D341Med (cell line): ENCODE results near the gene SZRD1.
A peak's percentile ranks its signal among the peaks of the same experiment; 100 is the strongest.

ENCODE experiments used
- DNase-seq: peaks from one replicate; pipeline ENCODE4 v3.0.0; 2012; ENCODE audit warnings: low spot score

Gene SZRD1

DNA sequence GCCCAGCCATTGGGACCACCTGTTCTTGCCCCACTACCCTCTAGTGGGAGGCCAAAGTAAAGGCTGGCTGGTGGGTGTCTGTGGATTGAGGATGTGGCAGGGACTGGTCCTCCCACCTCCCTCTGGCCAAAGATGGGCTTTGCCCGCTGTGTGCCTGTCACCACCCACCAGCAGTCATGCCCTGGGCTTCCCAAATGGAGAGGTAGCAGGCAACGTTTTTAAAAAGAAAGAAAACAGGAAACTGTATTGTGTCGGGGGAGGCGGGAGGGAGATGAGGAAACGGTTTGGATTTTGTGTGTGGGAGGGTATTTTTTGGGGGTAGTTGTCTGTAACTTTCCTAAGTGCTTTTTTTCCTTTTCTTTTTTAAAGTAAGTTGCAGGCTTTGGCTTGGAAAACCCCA lies 30.1 kb downstream of the SZRD1 start:
- no peak for DNase-seq

DNA sequence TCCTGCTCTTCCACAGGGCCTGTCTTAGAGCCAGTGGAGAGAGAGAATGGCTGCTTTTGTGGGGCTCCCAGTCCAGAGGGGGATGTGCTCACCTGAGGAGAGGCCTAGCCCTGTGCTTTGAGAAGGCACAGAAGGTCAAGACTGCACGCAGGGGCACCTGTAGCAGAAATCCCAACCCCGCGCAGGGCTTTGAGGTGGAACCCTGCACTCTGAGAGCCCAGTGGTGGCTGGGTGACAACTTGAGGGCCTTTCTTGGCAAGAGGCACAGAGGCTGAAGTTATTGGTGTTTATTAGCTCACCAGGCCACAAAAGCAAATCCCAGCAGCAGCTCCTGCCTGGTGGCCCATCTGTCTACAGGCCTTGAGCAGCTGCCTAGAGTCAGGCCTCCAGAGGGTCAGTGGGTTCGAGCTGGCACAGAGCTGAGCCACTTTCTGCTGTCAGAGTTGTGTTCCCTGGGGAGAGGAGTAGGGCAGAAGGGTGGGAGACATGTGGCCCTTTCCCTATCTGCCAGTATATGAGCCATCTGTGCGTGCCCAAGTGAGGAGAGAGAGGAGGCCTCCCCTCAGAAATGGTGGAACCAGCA lies 31.4 kb downstream of the SZRD1 start:
- DNase-seq: no peak

- no peak for DNase-seq
These were observed 35.7 kb downstream of the SZRD1 start for GRCh38 chr1:16402742-16403141.

DNA sequence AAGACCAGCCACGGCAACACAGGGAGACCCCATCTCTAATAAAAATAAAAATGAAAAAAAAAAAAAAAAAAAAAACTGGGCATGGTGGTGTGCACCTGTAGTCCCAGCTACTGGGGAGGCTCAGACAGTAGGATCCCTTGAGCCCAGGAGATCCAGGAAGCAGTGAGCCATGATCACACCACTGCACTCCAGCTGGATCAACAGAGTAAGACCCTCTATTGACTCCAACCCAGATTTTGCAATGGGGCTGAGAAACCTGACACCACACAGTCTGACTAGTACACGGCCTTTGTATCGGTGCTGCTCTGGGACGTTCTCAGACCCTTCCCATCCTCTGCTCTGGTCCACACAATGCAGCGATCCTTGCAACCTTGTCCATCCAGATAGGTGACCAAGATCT lies 38.4 kb downstream of the SZRD1 start:
- no peak for DNase-seq

DNA sequence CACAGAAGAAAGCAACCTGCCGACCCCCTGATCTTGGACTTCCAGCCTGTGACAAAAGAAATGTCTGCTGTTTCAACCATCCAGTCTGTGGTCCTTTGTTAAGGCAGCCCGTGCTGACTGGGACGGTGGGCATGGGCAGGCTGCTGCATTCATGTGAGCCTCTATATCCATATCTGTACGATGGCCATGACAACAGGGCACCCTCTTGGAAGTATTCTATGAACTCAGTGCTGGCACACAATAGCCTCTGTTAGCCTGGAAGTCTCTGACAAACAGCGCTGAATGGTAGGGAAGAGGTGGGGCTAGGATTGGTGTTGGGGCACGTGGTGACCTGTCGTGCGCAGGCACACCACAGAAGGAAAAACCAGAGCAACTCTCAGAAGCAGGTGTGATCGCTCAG lies 39.8 kb downstream of the SZRD1 start:
- DNase-seq: no peak

- no peak for DNase-seq
These were observed 42.6 kb downstream of the SZRD1 start for GRCh38 chr1:16409536-16410152.

GRCh38 chr1:16410803-16411202 lies 43.8 kb downstream of the SZRD1 start:
- DNase-seq: no peak

GRCh38 chr1:16413191-16413590 lies 46.1 kb downstream of the SZRD1 start:
- no peak for DNase-seq

DNA sequence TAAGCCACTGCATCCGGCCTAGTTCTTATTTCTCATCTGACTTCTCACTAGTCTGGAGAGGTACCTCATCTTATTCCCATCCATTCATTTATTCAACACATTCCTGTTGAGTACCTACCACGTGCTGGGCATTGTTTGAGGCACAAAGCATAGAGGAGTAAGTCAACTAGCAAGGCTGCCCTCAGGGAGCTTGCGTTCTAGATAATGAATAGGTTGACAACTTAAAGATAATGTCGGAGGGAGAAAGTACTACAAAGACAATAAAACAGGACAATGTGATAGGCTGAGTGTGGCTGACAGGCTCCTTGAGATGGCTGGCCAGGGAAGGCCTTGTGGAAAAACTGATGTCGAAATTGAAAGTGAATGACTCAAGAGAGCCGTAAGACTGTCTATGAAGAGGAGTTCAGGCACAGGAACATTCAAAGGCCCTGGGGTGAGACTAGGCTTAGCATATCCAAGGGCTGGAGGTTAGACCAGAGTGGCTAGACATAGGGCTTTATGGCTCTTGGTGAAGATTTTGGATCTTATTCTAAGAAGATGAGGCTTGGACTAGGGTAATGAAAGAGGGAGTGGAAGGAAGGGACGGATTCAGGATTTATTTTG lies 51.9 kb downstream of the SZRD1 start:
- no peak for DNase-seq

DNA sequence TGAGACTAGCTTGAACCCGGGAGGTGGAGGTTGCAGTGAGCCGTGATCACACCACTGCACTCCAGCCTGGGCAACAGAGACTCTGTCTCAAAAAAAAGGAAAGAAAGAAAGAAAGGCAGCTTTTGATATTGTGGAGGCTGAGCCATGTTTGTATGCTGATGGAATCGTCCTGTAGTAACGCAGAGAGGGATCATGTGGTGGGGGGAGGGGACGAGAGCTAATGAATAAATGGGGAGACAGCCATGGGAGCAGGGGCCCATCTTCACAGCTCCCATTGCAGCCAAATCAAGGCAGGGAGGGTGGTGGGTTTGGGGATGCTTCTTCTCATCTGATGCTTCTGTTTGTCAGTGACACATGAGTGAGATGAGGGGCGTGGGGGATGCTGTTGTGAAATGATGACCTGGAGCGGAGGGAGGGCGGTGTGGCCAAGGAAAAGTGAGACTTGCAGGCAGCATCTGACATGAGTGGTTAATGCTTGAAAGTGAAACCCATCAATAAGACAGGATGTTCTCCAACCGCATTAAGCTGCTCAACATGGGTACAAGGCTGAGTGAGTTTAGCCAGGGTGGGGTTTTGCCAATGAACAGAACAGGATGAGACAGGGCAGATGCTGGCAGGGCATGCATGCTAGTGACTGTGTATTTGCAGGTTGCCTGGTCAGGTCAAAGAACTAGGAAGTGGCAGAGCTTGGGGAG lies 53.5 kb downstream of the SZRD1 start:
- DNase-seq: no peak

- DNase-seq: no peak
These were observed 54.2 kb downstream of the SZRD1 start for GRCh38 chr1:16421201-16421600.

- no peak for DNase-seq
These were observed 55.0 kb downstream of the SZRD1 start for GRCh38 chr1:16422041-16422440.

- no peak for DNase-seq
These were observed 58.3 kb downstream of the SZRD1 start for GRCh38 chr1:16425125-16426025.

DNA sequence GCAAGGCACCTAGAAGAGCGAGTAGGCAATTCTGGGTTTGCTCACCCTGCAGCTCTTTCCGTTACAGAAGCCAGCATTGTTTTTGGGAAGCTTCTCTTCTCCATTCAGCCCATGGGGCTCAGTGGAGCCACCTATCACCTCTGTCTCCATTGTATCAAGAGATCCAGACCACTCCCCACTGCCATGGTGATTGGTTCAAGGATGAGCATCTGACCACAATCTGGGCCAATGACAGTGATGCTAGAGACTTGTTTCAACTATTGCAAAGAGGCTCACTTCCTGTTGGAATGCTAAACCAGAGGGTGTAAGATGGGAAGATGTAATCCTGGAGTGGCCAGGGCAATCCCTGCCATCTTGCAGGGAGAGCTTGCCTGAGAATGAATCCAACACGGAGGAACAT lies 63.6 kb downstream of the SZRD1 start:
- peak; percentile 10 for DNase-seq

GRCh38 chr1:16433030-16433429 lies 66.0 kb downstream of the SZRD1 start:
- DNase-seq: peak; percentile 2

DNA sequence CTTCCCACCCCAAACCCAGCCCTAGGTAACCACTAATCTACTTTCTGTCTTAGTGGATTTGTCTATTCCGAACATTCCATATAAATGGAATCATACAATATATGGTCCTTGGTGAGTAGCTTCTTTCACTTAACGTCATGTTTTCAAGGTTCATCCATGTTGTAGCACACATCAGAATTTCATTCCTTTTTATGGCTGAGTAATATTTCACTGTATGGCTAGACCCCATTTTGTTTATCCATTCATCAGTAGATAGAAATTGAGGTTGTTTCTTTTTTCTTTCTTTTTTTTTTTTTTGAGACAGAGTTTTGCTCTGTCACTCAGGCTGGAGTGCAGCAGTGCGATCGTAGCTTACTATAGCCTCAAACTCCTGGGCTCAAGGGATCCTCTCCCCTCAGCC lies 67.0 kb downstream of the SZRD1 start:
- no peak for DNase-seq

GRCh38 chr1:16434501-16434900 lies 67.5 kb downstream of the SZRD1 start:
- DNase-seq: no peak

DNA sequence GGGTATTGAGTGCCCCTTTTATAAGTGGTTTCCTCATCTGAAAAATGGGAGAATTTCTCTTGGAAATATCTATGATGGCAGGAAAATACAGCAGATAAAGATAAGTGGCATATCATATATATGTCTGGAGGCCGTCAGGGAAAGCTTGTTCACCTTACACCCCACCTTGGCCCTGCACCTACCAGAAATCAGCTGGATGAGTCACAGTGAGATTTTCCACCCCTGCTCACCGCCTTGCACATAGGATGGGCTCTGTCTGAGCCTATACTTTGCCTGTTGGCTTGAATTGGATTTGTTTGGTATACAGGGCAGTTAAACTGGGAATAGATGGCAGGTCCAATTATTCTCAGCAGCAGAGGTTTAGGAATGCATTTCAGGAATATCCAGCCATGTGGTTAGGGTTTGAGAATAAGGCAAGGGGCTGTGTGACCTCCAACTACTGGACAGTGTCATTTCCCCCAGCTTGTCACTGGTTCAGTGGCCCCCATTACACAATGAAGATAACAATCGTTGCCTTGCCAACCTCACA lies 70.0 kb downstream of the SZRD1 start, which contains the start of gene SPATA21:
Gene SPATA21, minus strand, starts transcription at position 479 of the 529 bp plus-strand sequence. CDS start 6,053 bp downstream, outside the sequence.
- DNase-seq: no peak

GRCh38 chr1:16438516-16438915 lies 71.5 kb downstream of the SZRD1 start:
- no peak for DNase-seq

GRCh38 chr1:16438924-16439323 lies 71.9 kb downstream of the SZRD1 start:
- DNase-seq: no peak

- no peak for DNase-seq
These were observed 73.1 kb downstream of the SZRD1 start for GRCh38 chr1:16440131-16440469.
